ENCODE measurements around the gene BICRA.

BICRA gene

GRCh38 chr19:47752440-47753211 lies 143.7 kb downstream of the BICRA start:
- DNase-seq = no peak
